Measurements from ENCODE around the gene MAP7D3.
A peak's percentile ranks its signal among the peaks of the same experiment; 100 is the strongest.
"Not testable (repeated sequence)": the region's sequence is repeated elsewhere in the genome, so short reads cannot be mapped to it uniquely, and the experiment has no call there.

Gene MAP7D3

DNA sequence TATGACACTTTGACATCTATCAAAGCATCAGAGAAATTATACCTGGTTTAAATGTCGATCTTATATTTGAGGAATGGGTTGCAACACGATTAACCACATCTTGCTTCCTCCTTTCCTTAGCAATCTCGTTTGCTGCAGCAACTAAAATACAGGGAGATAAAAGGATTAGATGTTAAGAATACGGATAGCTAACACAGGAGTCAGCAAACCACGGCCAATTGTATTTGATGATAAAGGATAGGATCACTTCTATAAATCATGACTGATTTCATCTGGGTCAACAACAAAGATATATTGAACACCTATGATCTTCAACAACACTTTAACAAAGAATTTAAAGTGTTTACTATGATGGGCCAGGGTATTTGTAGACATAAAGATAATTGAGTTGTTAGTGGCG, 5.0 kb downstream of the MAP7D3 start:
- DNase-seq: no peak

DNA sequence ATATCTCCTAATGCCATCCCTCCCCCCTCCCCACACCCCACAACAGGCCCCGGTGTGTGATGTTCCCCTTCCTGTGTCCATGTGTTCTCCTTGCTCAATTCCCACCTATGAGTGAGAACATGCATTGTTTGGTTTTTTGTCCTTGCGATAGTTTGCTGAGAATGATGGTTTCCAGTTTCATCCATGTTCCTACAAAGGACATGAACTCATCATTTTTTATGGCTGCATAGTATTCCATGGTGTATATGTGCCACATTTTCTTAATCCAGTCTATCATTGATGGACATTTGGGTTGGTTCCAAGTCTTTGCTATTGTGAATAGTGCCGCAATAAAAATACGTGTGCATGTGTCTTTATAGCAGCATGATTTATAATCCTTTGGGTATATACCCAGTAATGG, 13.4 kb downstream of the MAP7D3 start:
- not testable (repeated sequence) for DNase-seq

GRCh38 chrX:136237074-136237473, 14.1 kb downstream of the MAP7D3 start:
- no peak for DNase-seq

- no peak for DNase-seq
Observed at GRCh38 chrX:136228839-136229207, 22.4 kb downstream of the MAP7D3 start.

DNA sequence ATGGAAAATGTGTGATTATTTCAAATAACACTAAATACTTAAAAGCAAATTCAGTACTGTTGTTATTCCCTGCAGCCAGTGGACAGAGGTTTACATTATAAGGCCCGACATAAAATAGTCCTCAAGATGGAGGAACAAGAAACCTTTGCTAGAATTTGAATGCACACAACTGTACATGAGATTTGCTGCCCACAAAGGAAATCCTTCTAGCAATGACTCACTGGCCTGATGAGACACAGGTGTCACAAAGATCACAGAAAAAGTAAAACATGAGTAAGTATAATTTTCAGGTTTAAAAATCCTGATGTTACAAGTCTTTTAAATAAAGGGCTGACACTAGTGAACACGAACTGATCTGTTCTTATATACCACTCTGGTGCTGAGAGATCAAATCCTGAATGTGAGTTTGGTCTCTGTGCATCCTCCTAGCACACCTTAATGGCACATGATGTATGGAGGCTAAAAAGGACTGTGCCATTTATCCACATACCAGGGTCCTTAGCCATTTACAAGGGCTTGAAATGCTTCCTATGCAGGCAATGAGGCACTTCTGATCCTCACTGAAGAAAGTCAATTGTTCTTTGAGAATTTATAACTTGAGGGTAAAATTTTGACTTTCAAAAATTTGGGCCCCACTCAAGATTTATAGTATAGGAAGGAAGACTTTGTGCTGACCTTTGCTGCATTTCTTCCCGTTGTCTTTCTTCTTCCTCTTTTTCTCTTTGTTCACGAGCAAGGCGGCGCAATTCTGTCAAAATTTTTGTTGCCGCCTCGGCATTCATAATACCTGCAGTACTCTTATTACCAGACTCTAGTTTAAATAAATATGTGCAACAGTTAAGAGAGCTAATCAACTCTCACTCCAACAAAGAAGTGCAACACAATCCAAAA, 23.0 kb downstream of the MAP7D3 start:
- DNase-seq: no peak

DNA sequence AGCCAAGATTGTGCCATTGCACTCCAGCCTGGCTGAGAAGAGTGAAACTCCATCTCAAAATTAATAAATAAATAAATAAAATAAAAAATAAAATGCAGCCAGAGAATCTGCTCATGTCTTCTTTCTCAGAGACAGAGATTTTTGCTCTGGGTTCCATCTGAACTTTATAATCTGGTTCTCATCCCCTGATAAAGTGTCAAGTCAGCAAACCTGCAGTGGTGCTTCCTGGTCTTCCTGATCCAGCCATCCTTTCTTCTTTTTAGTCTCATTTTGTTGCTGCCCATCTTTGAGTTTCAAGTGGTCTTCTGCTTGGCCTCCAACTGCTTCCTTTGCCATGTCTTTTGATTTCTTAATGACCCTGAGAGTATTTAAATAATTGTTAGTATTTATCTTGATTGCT, 24.1 kb downstream of the MAP7D3 start:
- DNase-seq: no peak

DNA sequence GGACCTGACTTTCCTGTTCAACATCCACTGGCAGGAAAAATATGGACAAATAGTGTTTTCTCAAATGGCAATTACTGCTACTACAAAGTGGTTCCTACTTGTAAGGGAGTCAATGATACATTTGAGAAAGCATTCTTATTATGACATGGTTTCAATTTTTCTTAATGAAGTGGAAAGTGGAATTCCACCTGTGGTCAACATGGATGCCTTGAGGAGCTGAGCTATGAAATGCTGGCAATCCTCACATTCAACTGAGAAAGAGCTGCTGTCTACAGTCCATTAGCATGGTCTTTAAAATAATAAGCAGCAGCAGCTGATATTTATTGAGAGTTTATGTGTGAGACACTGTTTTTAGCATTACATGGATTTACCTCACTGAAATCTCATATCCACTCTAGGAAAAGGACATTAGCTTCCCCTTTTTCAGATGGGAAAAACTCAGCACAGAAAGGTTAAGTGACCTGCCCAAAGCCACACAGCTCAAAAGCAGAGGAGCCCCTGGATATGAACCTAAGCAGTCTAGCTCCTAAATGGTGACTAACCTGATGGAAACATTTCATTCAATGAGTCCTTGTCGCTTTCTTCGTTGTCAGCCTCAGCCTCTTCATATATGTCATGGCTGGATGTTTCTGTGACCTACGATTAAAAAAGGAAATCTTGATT, 29.2 kb downstream of the MAP7D3 start:
- DNase-seq: no peak

GRCh38 chrX:136220951-136221350, 30.2 kb downstream of the MAP7D3 start:
- DNase-seq: no peak

DNA sequence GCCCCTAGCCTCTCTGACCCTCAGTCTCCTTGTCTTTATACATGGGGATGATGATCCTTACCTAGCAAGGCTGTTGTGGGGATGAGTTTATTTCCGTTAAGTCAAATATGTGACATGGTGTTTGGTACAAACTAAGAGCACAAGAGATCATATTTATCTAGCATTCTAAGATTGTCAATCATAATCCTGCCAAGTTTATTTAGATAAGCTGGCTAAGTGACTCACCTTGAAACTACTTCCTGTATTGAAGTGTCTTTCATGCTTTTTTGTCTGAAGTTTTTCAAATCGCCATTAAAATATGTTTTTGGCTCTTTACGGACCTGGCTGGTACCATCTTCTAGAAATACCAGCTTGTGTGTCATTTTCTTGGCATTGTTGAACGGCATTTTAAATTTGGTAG, 30.7 kb downstream of the MAP7D3 start:
- no peak for DNase-seq

- no peak for DNase-seq
Observed at GRCh38 chrX:136219893-136220292, 31.3 kb downstream of the MAP7D3 start.

GRCh38 chrX:136215559-136215958, 35.6 kb downstream of the MAP7D3 start:
- DNase-seq: no peak

DNA sequence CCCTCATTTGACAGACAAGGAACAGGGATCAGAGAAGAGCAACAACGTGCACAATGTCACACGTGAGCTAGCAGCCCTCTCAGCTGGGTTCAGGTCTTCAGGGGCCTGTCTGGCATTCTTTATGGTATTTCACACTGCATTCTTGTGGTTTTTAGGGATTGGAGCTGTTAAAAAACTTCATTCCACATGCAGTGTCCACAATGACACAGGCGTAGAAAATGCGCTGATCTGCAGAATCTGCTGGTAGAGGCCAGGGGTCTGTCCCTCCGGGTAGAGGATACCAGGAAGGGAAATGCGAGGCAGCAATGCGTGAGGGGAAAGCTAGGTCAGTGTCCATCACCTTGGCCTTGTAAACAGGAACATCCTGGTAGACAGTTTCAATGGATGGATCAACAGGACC, 36.6 kb downstream of the MAP7D3 start:
- peak; percentile 51 for DNase-seq

DNA sequence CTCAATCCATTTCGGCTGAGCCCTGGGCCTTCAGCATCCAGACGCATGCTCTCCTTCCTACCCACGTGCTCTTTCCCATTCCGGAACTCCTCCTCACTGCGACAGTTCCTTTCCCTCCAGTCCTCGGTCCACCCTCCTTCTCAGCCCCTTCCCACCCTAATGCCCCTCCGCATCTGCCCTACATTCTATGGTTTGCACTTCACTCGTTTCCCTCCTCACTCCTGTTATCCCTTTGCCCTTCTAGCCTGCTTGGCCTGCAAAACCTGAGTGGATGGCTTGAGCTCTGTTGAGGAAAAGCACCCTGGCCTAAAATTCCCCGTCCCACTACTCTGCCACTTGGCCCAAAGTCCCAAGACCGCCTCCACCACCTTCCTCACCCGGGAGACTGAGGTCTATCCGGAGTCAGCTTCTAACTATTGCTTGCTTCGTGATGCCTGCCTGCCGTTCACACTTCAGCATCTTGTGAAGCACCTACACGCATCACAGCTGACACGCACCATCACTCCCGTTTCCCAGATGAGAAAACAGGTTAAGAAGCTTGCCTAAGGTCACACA, 38.6 kb downstream of the MAP7D3 start:
- no peak for DNase-seq

DNA sequence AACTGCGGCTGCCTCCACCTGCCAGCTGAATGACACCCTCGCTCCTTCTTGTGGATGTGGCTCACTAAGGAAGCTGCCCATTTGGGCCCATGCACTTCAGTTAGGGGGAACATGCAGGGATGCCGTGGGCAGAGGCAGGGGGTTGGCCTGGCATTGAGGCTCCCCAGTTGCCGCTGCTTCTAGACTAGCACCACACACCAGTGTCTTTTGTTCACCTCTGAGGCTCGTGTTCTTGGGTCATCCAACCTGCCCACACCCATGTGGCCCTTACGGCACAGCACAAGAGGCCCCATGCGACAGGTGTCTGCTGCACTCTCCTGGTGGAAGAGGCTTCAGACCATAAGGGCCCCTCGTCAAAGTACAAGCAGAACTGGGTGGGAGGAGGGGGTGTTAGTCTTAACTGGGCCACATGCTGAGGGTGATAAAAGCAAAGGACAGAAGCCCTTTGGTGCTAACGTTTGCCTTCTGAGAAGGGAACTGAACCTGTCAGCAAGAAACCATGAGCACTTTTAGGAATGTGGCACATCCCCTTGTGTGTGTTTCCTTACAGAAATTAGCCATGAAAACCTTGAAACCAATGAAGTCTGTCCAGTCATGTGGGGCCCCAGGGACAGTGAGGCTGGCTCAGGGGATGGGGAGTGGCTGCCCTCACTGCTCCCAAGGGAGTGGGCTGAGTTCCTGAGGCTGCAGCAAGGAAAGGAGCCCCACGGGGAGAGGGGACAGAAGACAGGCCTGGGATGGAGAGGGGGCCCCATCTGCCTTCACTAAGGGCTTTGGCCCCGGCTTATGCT, 39.2 kb downstream of the MAP7D3 start:
- DNase-seq: no peak

DNA sequence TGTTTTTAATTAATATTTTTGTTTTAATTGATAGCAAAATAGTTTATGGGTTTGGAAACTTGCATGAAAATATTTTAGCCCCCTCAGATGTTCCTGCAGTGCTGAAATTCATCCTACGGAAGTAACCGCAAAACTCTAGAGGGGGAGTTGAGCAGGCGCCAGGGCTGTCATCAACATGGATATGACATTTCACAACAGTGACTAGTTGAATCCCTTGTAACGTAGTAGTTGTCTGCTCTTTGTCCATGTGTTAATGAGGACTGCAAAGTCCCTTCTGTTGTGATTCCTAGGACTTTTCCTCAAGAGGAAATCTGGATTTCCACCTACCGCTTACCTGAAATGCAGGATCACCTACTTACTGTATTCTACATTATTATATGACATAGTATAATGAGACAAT, 40.4 kb downstream of the MAP7D3 start:
- DNase-seq: no peak

GRCh38 chrX:136210243-136210642, 41.0 kb downstream of the MAP7D3 start:
- no peak for DNase-seq

- no peak for DNase-seq
Observed at GRCh38 chrX:136209751-136210150, 41.4 kb downstream of the MAP7D3 start.

- peak; percentile 46 for DNase-seq
Observed at GRCh38 chrX:136209016-136209738, 42.0 kb downstream of the MAP7D3 start.

- DNase-seq: no peak
Observed at GRCh38 chrX:136207546-136207945, 43.7 kb downstream of the MAP7D3 start.

GRCh38 chrX:136206916-136207315, 44.3 kb downstream of the MAP7D3 start:
- no peak for DNase-seq

GRCh38 chrX:136205882-136206380, 45.3 kb downstream of the MAP7D3 start:
- no peak for DNase-seq

DNA sequence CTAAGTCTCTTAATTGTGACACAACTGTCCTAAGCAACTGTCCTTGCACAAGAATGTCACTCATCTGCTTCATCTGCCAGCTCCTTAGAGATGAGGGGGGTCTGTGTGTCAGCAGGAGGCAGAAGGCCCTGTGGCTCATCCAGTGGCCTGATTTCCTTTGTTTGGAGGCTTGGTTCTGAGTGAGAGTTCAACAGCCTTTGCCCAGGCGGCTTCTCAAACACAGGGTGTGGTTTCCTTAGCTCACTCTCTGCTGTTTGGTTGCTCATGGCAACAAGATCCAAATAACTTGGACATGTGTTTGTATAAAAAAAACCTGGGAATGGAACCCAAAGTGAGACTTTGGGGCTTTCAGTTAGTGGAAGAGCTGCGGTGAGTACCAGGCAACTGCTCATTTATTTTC, 46.6 kb downstream of the MAP7D3 start:
- no peak for DNase-seq
